GM18517 (cell line): ENCODE data around the gene CWH43.
A peak's percentile ranks its signal among the peaks of the same experiment; 100 is the strongest.
"Not testable (repeated sequence)": the region's sequence is repeated elsewhere in the genome, so short reads cannot be mapped to it uniquely, and the experiment has no call there.

ENCODE experiments used
- ATAC-seq: cut with Tn5 transposase; IDR thresholded peaks from one replicate; pipeline ENCODE4 v1.9.1; 2021; ENCODE audit warnings: mild to moderate bottlenecking, moderate library complexity; ENCODE audit not compliant: unreplicated experiment

CWH43 gene

DNA sequence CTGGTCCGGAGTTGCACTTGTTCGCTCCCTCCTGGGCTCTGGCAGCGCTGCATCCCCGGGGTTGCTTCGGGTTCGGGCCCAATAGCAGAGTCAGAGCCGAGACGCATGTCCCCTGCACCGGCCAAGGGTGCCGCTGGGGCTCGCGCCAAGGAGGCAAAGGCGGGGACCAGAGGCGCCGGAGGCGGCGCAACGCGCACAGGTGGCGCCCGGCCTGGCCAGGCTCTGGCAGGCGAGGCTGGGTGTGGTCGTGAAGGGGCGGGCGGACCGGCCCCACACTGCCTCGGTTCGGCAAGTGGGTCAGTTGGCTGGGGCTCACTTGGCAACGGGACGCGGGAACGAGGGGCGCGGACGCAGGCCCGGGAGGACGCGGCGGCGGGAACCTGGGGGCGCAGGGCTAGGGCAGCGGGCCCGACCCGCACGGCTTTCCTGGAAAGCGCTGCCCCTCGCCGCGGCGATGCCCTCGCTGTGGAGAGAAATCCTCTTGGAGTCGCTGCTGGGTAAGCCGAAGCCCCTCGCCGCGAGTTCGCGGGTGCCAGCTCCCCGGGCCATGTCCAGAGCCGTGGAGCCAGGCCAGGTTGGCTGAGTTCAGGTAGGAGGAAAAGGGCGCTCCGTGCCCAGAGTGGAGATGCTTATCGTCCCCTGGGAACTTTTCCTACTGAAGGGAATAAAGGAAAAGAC lies at the start of gene CWH43:
CWH43 (plus strand) TSS at position 300 of the 678 bp plus-strand sequence; CDS start at position 455, 155 bp downstream.
- no peak for ATAC-seq

DNA sequence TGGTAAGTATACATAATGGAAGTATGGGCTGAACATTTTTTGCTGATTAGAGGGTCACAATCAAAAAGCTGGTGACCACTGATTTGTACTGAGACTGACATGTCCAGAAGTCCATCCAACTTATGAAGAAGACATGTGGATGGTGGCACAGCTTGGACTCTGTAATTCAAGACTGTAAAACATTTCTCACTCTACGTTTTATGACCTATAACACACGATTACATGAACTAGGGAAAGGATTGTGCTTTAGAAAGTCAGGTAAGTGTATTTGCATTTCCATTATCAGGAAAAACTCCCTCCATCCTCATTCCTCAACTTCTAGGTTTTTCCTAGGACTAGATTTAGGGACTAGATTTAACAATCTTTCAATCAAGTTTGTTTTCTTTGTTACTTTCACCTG lies 49.0 kb upstream of the CWH43 start:
- ATAC-seq: no peak

DNA sequence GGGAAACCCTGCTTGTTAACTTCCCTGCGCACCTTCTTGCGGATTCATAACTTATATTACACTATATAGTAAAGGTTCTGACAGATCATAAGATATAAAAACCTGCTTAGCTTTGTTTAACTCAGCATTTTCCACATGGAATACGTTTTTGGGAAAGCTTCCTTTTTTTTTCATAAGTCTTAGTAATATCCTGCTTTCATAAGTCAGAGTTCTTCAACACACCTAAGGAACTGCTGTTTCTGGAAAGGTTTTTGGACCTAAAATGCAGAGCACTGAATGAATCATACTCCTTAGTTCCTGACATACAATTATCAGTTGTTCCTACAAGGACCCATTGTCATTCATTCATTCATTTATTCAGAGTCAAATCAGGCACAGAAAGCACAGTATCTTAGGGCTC lies 47.2 kb upstream of the CWH43 start:
- no peak for ATAC-seq

DNA sequence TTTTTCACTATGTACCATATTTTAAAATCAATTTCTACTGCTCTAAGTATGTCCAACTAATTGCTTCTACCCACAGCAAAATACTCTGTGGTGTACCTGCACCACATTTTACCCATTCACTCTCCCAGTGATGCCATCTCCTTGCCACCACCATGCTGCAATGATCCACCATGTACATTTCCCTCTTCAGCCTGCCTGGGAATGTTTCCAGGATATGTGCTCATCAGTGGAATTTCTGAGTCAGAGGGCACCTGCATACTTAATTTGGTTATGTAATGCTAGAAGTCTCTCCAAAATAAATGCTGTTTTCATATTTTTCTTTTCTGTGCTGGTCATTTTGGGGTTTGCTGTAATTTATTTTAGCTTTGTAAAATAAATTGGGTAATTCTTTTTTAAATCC lies 46.3 kb upstream of the CWH43 start:
- no peak for ATAC-seq

DNA sequence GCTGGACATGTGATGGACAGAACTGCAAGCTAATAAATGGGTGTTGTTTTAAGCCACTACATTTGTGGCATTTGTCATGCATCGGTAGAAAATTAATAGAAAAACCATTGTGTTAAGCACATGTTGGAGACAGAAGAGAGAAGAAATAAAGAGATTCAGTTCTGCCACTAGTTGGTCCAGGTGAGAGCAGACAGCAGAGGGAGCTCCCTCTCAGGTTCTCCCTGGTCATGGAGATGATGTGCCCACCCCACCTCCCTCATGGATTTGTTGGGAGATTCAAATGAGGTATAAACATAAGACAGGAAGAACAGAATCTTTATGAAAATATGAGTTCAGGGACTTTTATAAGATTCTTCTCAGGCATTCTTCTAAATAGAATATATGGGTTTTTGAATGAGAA lies 42.7 kb upstream of the CWH43 start:
- ATAC-seq: no peak

DNA sequence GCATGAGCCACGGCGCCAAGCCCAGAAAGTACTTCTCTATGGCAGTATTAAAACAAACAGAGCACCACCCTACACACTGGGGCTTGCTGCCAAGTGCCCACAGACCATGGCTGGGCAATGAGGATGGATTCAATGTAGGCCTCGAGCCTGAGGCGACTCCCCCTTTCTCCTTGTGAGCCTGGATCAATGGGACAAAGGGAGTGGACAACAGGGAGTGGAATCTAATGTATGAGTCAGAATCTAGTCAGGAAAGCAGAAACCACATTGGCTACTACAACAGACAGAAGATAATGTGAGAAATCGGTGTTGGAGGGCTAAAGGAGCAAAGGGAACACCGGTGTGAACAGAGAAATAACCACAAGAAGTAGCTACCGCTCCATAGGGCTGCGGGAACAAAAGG lies 41.8 kb upstream of the CWH43 start:
- no peak for ATAC-seq

DNA sequence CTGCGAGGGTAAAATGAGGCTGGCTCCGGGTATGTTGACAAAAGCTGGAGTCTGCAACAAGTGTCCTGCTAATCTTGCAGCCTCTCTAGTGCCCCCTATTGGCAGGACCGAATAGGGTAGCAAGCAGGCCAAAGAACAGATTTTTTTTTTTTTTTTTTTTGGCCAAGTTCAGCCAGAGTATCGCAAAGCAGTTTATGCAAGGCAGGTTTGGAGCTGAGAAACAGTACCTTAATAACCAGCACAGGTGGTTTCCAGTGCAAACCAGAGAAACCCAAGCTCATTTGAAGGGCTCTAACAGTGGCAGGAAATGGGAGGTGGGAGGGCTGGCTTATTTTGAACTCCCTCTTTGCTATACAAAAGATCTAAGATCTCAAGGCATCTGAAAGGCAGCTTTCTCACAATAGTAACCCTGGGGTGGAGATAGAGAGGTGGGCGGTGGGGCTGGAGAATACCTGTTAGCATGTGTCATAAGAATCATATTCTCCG lies 41.3 kb upstream of the CWH43 start:
- ATAC-seq: no peak

DNA sequence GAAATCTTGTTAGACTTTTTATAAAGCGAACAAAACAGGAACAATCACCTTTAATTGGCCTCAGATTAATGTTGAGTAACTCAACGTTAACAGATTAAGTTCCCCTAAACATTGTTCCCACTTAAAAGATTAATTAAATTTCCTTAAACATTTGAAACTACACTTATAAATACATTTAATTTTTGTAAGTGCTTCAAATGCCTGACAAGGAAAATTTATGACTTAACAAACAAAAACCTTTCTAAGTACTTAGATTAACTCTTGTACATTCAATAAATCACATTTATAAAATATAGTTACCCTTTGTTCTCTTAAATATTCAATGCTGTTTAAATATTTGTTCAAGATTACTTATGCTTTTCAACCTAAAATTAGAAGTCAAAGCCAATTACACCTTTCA lies 40.1 kb upstream of the CWH43 start:
- no peak for ATAC-seq

DNA sequence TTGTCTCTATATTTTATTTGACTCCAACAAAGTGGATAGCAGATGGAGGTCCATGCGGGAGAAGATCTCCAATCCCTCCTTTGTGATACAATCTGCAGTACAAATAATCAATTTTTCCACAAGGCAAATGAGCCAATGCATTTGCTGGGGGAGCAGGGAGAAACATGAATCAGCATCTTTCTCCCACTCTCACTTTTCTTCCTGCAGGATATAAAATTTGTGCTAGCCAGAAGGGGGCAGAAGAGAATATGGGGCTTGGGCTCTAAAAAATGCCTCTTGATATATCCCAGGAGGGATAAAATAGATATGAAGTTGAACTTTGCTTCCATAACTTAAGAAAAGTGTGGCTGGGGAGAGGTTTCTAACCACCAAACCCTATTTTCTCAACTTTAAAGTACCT lies 38.3 kb upstream of the CWH43 start:
- no peak for ATAC-seq

DNA sequence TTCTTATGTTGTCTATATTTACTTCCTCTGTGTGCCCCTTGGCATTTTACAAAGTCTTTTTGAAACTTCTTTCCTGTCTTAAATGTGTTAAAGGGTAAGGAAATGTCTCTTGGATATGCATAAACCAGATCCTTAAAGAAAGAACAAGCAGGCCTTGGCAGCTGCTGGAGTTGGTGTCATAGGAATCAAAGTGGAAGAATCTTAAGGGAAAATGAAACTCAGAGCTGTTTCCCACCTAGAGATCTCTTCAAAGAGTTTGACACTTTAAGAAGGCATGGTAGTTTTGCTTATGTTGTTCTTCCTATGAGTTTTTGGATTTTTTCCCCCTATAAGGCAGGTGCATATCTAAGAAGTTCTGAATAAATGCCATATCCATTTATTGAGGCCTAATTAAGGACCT lies 37.0 kb upstream of the CWH43 start:
- ATAC-seq: no peak

DNA sequence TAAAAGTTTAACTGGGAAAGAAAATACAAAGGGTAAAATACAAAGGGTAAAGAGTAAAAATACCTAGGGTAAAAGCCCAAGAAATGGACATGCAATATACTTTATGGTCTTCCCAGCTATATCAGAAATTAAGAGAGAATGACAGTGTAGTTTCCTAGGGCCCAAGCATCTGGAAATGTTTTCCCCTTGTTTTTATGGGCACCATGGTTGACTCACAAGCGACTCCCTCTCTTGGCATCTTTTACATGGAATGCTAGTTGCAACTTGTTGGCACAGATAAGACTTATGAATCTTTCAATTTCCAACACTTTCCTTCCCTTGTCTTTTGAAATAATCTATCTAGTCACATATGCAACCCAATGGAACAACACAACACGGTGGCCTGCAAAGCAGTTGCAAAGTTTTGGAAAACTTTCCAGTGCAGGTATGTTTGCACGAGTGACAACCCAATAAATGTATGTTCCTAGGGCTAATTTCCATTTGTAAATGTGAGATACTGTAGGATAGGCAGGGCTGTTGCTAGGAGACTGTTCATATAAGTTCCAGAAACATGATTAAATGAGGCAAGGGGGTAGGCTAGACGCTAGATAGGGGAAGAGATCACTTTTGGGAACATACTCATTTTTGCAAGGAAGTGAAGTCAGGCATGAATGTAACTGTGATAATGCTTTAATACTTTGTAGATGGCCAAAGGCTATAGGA lies 36.4 kb upstream of the CWH43 start:
- no peak for ATAC-seq

DNA sequence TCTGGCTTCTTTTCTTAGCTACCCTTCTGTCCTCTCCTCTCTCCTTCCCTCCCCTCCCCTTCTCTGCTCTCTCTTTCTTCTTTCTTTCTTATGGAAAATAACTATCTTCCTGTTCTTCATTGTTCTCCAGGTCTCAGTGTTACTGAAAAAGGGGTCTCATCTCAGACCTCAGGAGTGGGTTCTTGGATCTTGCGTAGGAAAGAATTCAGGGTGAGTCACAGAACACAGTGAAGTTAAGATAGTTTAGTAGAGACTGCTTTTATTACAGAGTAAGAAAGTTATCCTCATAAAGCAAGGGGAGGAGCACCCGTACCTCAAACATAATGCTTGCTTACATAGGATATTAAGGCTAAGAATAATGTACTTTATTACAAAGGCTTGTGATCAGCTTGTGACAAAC lies 31.8 kb upstream of the CWH43 start:
- ATAC-seq: no peak

DNA sequence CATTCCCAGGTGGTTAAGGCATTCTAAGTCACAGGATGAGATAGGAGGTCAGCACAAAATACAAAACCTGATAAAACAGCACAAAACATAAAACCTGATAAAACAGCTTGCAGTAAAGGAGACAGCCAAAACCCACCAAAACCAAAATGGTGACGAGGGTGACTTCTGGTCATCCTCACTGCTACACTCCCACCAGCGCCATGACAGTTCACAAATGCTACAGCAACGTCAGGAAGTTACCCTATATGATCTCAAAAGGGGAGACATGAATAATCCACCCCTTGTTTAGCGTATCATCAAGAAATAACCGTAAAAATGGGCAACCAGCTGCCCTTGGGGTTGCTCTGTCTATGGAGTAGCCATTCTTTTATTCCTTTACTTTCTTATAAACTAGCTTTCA lies 28.7 kb upstream of the CWH43 start:
- not testable (repeated sequence) for ATAC-seq

DNA sequence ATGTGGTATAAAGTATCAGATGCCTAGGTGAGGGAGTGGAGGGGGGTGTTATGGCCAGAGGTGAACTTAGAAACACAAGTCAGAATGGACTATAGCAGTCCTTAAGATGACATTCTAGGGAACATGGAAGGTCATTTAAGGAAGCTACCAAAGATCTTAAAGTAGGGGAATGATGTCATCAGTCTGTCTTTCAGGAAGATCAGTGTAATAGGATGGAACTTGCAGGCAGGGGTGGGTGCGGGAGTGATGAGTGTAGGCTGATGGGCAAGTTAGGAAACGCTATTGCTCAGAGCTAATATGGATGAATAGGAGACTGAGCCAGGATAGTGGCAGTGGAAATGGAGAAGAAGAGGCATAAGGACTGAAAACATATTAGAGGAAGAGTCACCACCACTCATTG lies 27.5 kb upstream of the CWH43 start:
- no peak for ATAC-seq

DNA sequence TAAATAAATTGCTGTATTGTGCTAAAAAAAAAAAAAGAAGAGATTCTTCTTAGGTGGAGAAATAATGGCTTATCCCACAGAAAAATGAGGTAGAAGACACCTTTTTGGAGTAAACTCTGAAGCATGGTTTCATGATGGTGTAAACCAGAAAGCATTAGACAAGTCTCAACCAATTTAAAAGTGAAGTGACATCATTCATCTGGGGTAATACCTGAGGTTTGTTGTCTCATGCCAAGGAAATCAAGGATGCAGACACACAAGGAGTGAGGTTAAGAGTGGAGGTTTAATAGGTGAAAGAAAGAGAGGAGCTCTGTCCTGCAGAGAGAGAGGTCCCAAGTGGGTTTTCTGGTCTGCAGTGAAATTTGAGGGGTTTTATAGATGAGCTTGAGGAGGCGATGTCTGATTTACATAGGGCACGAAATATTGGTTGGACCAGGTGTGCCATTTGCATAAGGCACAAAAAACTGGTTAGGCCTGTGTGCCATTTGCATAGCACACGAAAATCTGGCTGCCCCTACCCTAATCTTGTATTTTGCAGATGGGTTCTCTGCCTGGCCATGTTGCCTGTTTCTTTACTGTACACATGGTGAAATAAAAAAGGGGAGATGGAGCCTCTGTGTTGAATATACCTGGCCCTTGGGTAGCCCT lies 25.0 kb upstream of the CWH43 start:
- ATAC-seq: no peak

DNA sequence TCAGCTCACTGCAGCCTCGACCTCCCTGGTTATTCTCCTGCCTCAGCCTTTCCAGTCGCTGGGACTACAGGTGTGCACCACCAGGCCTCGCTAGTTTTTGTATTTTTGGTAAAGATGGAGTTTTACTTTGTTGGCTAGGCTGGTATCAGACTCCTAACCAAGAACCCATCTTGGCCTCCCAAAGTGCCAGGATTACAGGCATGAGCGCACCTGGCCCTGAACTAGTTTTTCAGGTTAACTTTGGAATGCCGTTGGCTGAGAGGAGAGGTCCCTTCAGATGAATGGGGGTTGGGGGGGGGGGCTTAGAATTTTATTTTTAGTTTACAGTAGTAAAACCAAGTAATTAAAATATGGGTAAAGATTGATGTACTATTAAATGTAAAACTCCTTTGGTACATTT lies 23.4 kb upstream of the CWH43 start:
- ATAC-seq: no peak

DNA sequence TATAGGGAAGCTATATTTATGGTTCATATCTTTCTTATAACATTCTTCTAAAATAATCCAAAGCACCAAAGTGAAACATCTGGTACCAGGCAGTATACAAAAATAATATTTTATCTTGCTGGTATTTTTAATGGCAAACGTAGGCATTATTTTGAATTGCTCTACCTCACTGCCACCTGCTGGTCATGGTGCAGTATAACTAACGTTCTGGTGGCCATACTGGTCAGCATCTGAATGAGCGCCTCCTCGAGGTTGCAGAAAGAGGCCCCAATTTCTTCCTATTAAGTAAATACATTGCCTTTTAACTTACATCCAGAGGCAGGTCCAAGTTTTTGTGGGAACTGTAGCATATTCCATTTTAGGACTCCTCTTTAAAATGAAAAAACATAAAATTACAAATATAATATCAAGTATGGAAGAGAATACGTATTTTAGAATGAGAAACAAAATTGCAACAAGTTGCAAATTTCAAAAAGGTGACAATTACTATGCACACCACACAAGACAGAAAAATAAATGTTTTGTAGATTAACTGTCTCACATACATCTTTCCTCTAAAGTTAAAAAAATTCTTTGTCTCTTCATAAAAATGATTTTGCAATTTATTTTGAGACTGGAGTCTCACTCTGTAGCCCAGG lies 22.9 kb upstream of the CWH43 start:
- ATAC-seq: peak; percentile 91

DNA sequence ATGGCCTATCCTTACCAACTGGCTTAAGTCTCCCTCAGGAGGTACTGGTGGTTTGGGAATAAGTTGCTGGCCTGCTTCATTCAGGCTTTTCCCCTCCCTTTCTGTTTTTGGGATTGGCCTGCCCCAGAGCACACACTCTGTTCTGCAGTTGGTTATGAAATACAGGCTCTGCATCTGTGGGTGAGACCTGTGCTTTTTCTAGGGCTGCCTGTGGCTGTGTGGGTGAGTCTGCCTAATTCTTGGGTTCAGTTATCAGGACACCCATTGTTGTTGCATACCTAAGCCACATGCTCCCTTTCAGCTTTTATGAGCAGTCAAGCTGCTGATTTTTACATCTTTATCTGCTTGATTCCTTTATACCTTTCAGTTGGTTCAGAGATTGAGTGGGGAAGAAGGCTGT lies 19.0 kb upstream of the CWH43 start:
- no peak for ATAC-seq

DNA sequence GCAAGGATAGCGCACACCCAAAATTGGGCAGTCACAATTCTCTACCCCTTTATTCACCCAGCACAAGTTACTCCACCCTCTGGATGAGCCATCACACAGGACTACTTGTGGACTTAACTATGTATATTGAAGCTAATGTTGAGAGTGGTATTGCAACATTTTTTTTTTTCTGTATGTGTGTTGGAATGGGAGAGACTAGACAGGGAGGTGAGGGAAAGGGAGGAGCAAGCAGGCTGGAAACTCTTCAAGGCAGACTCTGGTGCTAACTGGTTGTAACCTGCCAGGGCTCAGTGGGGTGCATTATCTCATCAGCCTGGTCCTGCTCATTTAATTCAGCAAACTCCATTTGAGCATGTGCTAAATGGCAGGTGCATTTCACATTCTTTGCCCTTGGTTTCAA lies 18.4 kb upstream of the CWH43 start:
- no peak for ATAC-seq

DNA sequence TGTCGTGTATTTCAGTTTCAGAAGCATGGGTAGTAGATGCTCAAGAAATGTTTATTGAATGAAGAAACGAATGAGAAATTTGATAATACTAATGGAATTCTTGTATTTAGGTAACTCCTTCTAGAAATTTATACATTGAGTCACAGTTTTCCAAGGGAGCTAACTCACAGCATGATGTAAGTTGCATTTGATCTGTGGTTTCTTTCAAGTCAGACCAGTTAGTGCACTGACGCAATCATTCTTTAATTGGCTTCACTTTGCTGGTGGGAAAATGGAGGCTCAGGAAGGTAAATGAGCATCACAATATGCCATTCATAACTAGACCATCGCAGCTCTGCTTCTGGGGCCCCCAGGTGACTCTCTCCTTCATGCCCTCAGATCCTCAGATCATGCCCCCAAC lies 17.3 kb upstream of the CWH43 start:
- ATAC-seq: no peak

DNA sequence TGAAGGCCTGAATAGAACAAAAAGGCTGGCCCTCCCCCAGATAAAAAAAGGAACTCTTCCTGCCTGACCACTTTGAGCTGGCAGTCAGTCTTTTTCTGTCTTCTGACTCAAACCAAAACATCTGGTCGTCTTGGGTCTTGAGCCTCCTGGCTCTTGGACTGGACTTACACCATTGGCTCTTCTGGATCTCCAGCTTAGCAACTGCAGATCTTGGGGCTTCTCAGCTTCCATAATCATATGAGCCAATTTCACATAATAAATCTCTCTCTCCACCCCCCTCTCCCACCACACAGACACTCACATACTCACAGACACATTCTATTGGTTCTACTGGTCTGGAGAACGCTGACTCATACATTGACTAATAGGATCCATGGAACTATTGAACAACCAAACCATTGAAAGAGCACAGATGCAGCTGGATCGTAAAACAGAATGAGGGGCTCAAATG lies 15.6 kb upstream of the CWH43 start:
- no peak for ATAC-seq
